ENCODE results near the gene LZTR1. TPM values are rescaled to one million over a fixed set of nuclear protein-coding genes. Genes with fewer than 3 reads are reported as not detected.
"Not testable (repeated sequence)": the region's sequence is repeated elsewhere in the genome, so short reads cannot be mapped to it uniquely, and the experiment has no call there.

LZTR1 gene
- total RNA-seq (2014; rRNA removed; shearing (Covaris generic)), result 34.1 and 36.7 TPM in 2 replicates
- 41.5 and 53.8 TPM in 2 replicates for polyA plus RNA-seq (2015; cell fraction: cytosol; rRNA removed)
- polyA plus RNA-seq (2015; cell fraction: nucleus; rRNA removed), result 532 and 610 TPM in 2 replicates

DNA sequence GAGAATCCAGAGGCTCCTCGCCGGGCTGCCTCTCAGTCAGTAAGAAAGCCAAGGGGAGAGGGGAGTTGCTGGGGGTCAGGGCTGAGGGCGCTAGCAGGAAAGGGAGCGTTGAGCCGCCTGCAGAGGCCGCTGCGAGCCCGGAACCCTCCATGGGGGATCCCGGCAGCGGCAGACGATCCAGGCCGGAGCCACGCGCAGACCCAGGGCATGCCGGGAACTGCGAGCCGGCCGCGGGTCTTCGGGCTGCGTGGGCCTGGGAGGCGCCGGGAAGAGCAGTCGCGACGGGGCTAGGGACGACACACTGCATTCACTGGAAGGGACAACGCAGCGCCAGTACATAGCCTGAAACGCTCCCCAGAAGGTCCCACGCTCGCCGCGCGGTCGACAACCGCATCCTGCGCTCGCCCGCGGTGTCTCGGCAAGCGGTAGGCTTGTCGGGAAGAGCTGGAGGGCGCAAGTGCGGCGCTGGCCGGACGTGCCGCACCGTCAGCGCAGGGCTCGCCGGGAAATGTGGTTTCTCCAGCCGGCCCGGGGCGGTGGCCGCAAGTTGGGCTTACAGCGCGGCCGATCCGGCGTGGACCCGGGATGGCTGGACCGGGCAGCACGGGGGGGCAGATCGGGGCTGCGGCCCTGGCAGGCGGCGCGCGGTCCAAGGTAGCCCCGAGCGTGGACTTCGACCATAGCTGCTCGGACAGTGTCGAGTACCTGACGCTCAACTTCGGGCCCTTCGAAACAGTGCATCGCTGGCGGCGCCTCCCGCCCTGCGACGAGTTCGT, at the start of gene LZTR1:
LZTR1 (plus strand) TSS at position 511 of the 776 bp plus-strand sequence; CDS start at position 586, 75 bp downstream.
- DNase-seq (ENCODE audit: low read depth, low spot score), result peak; percentile 77
- in situ Hi-C loops (cut with HindIII; ENCODE audit: low pct_unique_long_range_greater_than_20kb, low sequenced_read_pairs), result no loop called here

DNA sequence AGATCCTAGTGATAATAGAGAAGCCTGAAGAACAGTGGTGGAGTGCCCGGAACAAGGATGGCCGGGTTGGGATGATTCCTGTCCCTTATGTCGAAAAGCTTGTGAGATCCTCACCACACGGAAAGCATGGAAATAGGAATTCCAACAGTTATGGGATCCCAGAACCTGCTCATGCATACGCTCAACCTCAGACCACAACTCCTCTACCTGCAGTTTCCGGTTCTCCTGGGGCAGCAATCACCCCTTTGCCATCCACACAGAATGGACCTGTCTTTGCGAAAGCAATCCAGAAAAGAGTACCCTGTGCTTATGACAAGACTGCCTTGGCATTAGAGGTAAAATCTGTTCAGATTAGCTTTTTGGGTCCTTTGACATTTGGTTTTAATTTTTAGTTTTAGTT, 48.2 kb upstream of the LZTR1 start:
- in situ Hi-C loops (cut with HindIII; ENCODE audit: low pct_unique_long_range_greater_than_20kb, low sequenced_read_pairs), result no loop called here
- DNase-seq (ENCODE audit: low read depth, low spot score), result no peak

DNA sequence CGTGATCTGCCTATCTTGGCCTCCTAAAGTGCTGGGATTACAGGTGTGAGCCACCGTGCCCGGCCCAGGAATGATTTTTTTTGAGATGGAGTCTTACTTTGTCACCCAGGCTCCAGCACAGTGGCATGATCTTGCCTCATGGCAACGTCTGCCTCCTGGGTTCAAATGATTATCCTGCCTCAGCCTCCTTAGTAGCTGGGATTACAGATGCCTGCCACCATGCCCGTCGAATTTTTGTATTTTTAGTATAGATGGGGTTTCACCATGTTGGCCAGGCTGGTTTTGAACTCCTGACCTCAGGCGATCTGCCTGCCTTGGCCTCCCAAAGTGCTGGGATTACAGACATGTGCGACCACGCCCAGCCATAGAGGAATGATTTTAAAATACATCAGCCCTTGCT, 47.0 kb upstream of the LZTR1 start:
- in situ Hi-C loops (cut with HindIII; ENCODE audit: low pct_unique_long_range_greater_than_20kb, low sequenced_read_pairs); DNase-seq (ENCODE audit: low read depth, low spot score): not testable (repeated sequence)

DNA sequence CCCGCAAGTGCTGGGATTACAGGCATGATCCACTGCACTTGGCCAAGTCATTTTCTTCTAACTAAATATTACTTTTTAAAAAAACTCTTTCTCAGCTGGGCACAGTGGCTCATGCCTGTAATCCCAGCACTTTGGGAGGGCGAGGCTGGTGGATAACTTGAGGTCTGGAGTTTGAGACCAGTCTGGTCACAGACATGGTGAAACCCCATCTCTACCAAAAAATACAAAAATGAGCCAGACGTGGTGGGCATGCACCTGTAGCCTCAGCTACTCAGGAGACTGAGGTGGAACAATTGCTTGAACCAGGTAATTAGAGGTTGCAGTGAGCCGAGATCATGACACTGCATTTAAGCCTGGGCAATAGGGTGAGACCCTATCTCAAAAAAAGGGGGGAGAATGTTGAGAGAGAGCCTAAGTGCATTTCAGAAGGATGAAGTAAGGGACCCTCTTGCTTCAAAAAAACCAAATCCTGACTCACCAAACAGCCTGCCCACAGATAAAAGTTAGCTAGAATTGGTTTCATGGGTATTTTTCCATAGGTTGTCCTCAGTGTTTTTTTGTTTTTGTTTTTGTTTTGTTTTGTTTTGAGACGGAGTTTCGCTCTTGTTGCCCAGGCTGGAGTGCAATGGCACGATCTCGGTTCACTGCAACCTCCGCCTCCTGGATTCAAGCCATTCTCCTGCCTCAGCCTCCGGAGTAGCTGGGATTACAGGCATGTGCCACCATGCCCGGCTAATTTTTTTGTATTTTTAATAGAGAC, 46.1 kb upstream of the LZTR1 start:
- DNase-seq (ENCODE audit: low read depth, low spot score); in situ Hi-C loops (cut with HindIII; ENCODE audit: low pct_unique_long_range_greater_than_20kb, low sequenced_read_pairs): not testable (repeated sequence)

DNA sequence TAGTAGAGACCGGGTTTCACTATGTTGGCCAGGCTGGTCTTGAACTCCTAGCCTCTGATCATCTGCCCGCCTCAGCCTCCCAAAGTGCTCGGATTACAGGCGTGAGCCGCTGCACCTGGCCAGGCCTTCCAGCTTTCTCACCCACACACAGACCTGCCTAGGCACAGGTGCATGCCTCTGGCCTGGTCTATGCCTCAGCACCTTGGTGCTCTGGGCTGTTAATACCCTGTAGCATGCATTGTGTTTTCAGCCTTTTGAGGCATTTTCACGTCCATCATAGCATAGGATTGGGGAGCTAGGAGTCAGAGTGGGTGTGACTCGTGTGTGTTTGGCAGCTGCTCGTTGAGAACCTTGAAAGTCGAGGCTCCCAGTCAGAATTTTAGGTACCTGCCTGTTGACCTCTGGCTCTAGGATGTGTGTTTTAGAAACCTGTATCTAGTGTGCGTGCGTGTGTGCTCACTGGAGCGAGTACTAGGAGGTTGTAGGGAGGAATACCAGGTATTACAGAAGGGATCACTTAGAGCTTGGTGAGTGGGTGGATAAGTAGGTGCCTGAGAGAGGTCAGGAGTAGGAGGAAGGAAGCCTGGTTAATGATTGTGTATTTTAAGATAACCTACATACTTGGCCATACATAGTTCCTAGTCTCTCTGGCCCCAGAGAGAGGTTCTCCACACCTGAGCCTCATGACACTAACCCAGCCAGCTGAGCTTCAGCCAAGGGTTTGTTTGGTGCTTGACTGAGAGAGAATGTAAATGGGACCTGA, 44.9 kb upstream of the LZTR1 start:
- DNase-seq (ENCODE audit: low read depth, low spot score), result no peak
- in situ Hi-C loops (cut with HindIII; ENCODE audit: low pct_unique_long_range_greater_than_20kb, low sequenced_read_pairs), result no loop called here

DNA sequence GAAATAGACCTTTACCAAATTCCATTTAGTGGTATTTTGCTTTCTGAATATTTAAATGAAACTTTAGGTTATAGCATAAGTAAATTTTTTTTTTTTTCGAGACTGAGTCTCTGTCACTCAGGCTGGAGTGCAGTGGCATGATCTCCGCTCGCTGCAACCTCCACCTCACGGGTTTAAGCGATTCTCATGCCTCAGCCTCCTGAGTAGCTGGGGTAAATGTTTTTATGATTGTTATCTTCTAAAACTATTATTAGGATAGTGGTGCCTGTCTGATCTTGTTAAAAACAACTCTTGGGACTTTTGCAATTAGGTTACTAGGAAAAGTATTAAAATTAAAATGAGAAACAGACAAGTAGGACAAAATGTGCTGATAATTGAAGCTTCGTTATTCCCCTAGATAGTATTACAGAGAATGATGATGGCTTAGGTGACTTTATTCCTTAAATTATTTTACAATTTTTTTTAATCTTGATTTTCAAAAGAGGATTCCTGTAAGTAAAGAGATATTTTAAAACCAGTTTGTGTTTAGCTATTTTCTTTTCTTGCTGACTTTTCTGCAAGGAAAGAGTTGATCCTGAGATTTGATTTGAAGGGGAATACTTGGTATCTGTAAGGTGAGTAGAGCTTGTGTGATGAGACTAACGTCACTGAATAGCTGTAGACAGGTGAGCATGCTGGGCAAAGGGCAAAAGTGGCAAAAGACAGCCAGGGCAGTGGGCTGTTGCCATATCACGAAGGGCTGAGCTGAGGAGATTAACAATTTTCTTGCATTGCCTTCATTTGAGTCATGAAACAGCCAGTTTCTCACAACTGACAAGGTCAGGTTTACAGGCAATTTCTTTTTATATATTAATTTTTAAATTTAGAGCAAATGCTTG, 44.1 kb upstream of the LZTR1 start:
- in situ Hi-C loops (cut with HindIII; ENCODE audit: low pct_unique_long_range_greater_than_20kb, low sequenced_read_pairs), result no loop called here
- DNase-seq (ENCODE audit: low read depth, low spot score), result no peak

DNA sequence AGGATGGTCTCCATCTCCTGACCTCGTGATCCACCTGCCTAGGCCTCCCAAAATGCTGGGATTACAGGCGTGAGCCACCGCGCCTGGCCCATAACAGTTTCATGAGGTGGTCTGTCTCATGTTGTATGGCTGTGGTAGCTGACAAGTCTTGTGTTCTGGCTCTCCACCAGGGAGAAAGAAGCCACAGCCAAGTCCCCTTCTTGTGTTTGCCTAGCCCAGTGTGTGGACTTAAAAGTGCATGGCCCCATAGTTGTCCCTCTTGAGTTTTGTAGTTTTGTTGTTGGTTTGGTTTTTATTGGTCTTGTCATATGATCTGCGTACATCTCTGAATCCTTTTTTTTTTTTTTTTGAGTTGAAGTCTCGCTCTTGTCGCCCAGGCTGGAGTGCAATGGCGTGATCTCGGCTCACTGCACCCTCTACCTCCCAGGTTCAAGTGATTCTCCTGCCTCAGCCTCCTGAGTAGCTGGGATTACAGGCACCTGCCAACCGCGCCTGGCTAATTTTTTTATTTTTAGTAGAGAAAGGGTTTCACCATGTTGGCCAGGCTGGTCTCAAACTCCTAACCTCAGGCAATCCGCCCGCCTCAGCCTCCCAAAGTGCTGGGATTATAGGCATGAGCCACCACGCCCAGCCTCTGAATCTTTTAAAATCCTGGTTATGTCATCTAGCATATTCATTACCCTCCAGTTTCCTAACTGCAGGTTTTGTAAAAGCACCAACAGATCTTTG, 42.5 kb upstream of the LZTR1 start:
- DNase-seq (ENCODE audit: low read depth, low spot score); in situ Hi-C loops (cut with HindIII; ENCODE audit: low pct_unique_long_range_greater_than_20kb, low sequenced_read_pairs): not testable (repeated sequence)

DNA sequence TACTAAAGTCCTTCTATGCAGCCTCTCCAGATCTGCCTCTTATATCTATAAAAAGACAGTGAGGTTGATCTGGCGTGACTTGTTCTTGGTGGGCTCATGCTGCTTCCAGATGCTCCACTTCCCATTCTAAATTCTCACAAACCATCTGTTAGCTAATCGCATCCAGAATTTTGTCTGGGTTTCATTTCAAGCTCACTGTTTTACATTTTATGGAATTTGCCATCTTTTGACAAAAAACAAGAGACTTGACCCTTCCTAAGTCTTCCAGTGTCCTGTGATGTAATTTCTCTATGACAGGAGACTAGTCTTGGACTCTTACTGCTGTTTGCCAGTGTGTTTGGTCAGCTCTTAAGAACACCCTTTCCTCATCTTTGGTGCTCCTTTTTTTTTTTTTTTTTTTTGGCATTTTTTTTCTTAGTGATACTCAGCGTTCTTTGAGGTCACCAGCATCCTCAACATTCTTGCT, 41.9 kb upstream of the LZTR1 start:
- DNase-seq (ENCODE audit: low read depth, low spot score), result no peak
- in situ Hi-C loops (cut with HindIII; ENCODE audit: low pct_unique_long_range_greater_than_20kb, low sequenced_read_pairs), result no loop called here

DNA sequence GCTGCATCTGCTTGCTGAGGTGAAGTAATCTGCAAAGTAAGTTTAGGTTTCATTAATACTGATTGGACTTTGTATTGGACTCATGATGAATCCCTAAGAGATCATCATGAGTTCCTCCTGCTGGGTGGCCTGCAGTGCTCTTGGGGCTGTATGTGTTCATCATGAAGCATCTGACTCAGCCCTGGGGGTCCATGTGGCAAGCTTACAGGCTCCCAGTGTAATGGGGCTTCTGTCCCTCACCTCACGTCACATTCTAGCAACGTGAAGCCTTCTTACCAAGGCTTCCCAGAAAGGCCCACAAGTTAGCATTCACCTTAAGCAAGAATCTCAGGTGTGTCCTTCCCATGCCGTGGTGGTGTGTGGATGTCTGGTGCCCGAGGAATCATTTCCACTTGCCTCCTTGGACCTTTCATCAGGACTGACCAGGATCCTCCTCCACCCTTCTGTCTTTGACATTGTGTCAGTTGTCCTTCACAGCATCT, 41.2 kb upstream of the LZTR1 start:
- DNase-seq (ENCODE audit: low read depth, low spot score), result no peak

DNA sequence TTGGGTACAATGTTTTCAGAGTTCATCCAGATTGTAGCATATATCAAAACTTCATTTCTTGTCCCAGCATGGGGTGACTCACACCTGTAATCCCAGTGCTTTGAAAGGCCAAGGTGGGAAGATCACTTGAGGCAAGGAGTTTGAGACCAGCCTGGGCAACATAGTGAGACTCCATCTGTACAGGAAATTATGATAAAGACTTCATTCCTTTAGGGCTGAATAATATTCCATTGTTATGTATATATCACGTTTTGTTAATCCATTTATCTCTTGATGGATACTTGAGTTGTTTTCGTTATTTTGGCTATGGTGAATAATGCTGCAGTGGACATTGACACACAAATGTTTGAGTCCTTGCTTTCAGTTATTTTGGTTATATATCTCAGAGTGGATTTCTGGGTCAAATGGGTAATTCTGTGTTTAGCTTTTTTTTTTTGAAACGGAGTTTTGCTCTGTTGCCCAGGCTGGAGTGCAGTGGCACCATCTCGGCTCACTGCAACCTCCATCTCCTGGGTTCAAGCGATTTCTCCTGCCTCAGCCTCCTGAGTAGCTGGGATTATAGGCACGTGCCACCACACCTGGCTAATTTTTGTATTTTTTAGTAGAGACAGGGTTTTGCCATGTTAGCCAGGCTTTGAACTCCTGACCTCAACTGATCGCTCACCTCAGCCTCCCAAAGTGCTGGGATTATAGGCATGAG, 39.7 kb upstream of the LZTR1 start:
- DNase-seq (ENCODE audit: low read depth, low spot score); in situ Hi-C loops (cut with HindIII; ENCODE audit: low pct_unique_long_range_greater_than_20kb, low sequenced_read_pairs): not testable (repeated sequence)

More for the DNA sequence above, 41.2 kb upstream of the LZTR1 start:
- in situ Hi-C loops (cut with HindIII; ENCODE audit: low pct_unique_long_range_greater_than_20kb, low sequenced_read_pairs), result no loop called here

DNA sequence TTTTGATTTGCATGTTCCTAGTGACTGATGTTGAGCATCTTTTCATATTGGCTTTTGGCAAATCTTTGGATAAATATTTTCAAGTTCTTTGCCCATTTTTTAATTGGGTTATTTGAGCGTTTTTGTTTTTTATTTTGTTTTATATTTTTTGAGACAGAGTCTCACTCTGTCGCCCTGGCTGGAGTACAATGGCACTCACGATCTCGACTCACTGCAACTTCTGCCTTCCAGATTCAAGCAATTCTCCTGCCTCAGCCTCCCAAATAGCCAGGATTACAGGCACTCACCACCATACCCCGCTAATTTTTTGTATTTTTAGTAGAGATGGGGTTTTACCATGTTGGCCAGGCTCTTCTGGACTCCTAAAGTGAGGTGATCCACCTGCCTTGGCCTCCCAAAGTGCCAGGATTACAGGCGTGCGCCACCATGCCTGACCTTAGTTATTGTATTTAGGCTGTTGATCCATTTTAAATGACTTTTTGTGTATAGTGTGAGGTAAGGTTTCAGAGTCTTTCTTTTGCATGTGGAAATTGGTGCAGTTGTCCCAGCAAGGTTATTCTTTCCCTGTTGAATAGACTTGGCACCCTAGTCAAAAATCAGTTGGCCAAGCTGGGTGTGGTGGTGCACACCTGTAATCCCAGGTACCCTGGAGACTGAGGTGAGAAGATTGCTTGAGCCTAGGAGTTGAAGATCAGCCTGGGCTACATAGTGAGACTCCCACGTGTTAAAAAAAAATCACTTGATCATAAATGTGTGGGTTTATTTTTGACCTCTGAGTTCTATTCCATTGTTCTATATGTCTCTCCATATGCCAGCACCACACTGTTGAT, 38.8 kb upstream of the LZTR1 start:
- in situ Hi-C loops (cut with HindIII; ENCODE audit: low pct_unique_long_range_greater_than_20kb, low sequenced_read_pairs), result no loop called here
- DNase-seq (ENCODE audit: low read depth, low spot score), result no peak

DNA sequence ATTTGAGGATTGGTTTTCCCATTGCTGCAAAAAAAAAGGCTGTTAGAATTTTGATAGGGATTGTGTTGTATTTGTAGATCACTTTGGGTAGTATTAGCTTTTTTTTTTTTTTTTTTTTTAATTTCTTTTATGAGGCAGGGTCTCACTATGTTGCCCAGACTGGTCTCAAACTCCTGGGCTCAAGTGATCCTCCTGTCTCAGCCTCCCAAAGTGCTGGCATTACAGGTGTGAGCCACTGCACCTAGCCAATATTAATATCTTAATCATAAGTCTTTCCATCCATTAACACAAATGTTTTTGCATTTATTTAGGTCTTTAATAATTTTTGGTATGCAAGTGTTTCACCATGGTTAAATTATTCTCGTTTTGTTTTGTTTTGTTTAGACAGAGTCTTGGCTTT, 38.1 kb upstream of the LZTR1 start:
- in situ Hi-C loops (cut with HindIII; ENCODE audit: low pct_unique_long_range_greater_than_20kb, low sequenced_read_pairs), result no loop called here
- DNase-seq (ENCODE audit: low read depth, low spot score), result no peak

DNA sequence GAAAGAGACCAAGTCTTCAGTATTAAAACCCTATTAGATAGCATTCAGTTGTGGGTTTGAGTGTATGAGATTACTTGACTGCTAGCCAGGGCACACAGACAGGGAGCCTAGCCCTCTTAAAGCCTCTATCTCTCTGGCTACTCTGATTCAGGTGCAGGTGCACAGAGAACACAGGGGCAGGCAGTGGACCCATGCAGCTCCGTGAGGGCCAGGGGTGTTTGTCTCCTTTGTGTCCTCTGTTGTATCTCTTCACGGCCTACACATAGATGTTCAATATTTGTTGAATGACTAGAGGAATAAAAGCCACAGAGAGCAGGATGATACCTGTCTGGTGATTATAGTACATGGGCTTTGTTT, 36.5 kb upstream of the LZTR1 start:
- in situ Hi-C loops (cut with HindIII; ENCODE audit: low pct_unique_long_range_greater_than_20kb, low sequenced_read_pairs), result no loop called here
- DNase-seq (ENCODE audit: low read depth, low spot score), result no peak

DNA sequence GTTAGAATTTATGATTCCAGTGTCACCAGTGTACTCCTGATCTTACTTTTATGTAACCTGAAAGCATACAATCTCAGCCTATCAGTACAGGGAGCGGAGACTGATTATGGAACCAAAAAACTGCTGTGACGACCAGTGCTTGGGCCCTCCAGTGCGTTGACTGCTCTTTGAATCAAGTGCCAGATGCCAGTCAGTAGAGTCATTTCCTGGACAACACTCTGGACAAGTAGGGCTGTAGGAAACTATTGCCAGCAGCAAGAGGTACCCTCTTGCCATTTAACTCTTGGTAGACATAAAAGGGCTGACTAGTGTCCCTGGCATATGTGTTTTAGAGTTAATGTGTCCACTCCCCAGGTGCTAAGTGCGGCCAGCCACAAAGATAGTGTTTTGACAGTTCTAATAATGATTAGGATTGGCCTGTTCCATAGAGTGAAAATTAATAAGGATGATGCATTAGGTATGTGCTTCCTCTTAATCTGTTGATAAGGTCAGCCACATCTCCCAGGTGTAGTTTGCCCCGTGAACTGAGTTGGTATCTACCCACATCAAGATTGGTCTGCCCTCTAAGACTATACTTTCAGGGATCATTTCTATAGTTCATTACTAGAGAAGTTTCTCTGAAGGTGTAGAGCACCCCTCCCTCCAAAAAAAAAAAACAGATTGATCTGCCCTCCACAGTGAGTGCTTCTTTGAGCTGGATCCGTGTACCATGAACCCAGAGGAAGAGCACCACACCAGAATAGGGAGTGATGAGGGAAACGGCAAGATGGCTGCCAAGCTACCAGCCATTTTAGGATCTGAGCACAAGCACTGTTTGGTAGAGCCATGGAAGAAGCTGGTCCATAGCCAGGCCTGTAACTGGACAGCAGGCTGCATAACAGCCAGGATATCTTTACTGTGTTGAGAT, 35.8 kb upstream of the LZTR1 start:
- no peak for DNase-seq (ENCODE audit: low read depth, low spot score)
- in situ Hi-C loops (cut with HindIII; ENCODE audit: low pct_unique_long_range_greater_than_20kb, low sequenced_read_pairs), result no loop called here

Data from SK-MEL-5 (cell line).